Mammary epithelial cell (primary cell): ENCODE measurements around the gene GPR39.

ENCODE experiments used
- CTCF ChIP-seq, 2 donors: IDR thresholded peaks in 1 of 2; conservative IDR thresholded peaks in 1 of 2; 2 replicates each; pipeline ENCODE4 v1.5.1; 2011 to 2012; ENCODE audit warnings: inconsistent platforms in 2 of 2, low read length in 2 of 2, mild to moderate bottlenecking in 2 of 2, control low read depth in 1 of 2, low read depth in 1 of 2; ENCODE audit not compliant: insufficient read depth in 1 of 2; ENCODE audit errors: extremely low read depth in 1 of 2
- EZH2 ChIP-seq: IDR thresholded peaks from 2 replicates; pipeline ENCODE4 v1.6.1; 2012; ENCODE audit warnings: low read length, inconsistent platforms, borderline replicate concordance

- TF ChIP-seq CTCF (conservative IDR thresholded peaks at IDR 0.05 in 1 of 2, IDR thresholded peaks at IDR 0.05 in 1 of 2; ENCODE audit: extremely low read depth in 1 of 2, insufficient read depth in 1 of 2, low read depth in 1 of 2, low read length in 2 of 2) (no peak), EZH2 (no peak)
These were observed 928 bp downstream of the GPR39 start for GRCh38 chr2:132417430-132418035.
